GM12801 (cell line): ENCODE data around the gene RNU2-63P.

Experiments
- CTCF ChIP-seq: IDR thresholded peaks from one replicate; pipeline ENCODE4 v1.5.1; 2011; ENCODE audit warnings: control low read depth; ENCODE audit not compliant: insufficient read length; ENCODE audit errors: extremely low read depth

Gene RNU2-63P

GRCh38 chr2:88042476-88042875 lies 26.1 kb upstream of the RNU2-63P start:
- no peak for TF ChIP-seq CTCF

GRCh38 chr2:88038263-88039105 lies 22.1 kb upstream of the RNU2-63P start:
- TF ChIP-seq CTCF: no peak

GRCh38 chr2:88036606-88037005 lies 20.3 kb upstream of the RNU2-63P start:
- TF ChIP-seq CTCF: no peak

GRCh38 chr2:88036182-88036581 lies 19.8 kb upstream of the RNU2-63P start:
- TF ChIP-seq CTCF: no peak

GRCh38 chr2:88032070-88032702 lies 15.8 kb upstream of the RNU2-63P start:
- no peak for TF ChIP-seq CTCF

GRCh38 chr2:88028931-88029330 lies 12.6 kb upstream of the RNU2-63P start:
- no peak for TF ChIP-seq CTCF

GRCh38 chr2:88027697-88028389 lies 11.5 kb upstream of the RNU2-63P start:
- TF ChIP-seq CTCF: no peak
